Right lobe of liver (tissue), 6 donors: Measurements from ENCODE around the gene CIROP. TPM values are rescaled to one million over a fixed set of nuclear protein-coding genes. Genes with fewer than 3 reads are reported as not detected.

Experiments used
- ATAC-seq, 4 donors: fragments of 200-7000 bp; cut with Tn5 transposase; one replicate each; pipeline ENCODE4 v1.9.1; 2020; ENCODE audit warnings: mild to moderate bottlenecking in 4 of 4, moderate library complexity in 4 of 4
- DNase-seq, 3 donors: peaks; one replicate each; pipeline ENCODE4 v3.0.0-alpha.2; 2020
- H3K27ac ChIP-seq, 3 donors: fragments of 200-600 bp; one replicate each; pipeline ENCODE4 v1.8.0; 2022
- H3K27me3 ChIP-seq, 2 donors: fragments of 200-600 bp; one replicate each; pipeline ENCODE4 v1.8.0; 2022
- H3K36me3 ChIP-seq, 4 donors: fragments of 200-600 bp; sonication (generic) in 1 of 4; one replicate each; pipeline versions ENCODE4 v1.5.1 to v1.8.0; 2017 to 2022; ENCODE audit warnings: control low read depth in 1 of 4
- H3K4me1 ChIP-seq, 4 donors: fragments of 200-600 bp; sonication (generic) in 1 of 4; one replicate each; pipeline versions ENCODE4 v1.5.1 to v1.8.0; 2017 to 2022; ENCODE audit warnings: control low read depth in 1 of 4
- H3K4me3 ChIP-seq, 3 donors: fragments of 200-600 bp; one replicate each; pipeline ENCODE4 v1.8.0; 2022
- H3K9me3 ChIP-seq, 4 donors: fragments of 200-600 bp; sonication (generic) in 1 of 4; one replicate each; pipeline versions ENCODE4 v1.5.1 to v1.8.0; 2017 to 2022; ENCODE audit warnings: control low read depth in 1 of 4
- POLR2A ChIP-seq: fragments of 450-650 bp; IDR thresholded peaks from one replicate; pipeline ENCODE4 v1.6.1; 2017; ENCODE audit warnings: antibody characterized with exemption, mild to moderate bottlenecking
- WGBS: methylation state at CpG from one replicate; pipeline ENCODE4 v1.1.6; 2018; ENCODE audit warnings: low coverage, low lambda C conversion rate; ENCODE audit not compliant: insufficient coverage; ENCODE audit errors: missing lambda C conversion rate; 5-methylcytosine and 5-hydroxymethylcytosine counted together
- intact Hi-C, 2 donors: fragments of 100-400 bp; cut with DNase I; formaldehyde crosslinking; loops; one replicate each; pipeline versions ENCODE4 v1.11.2 to v1.14.1; 2022
- total RNA-seq, 6 experiments: library from RNA; depleted of rRNA in 2 of 6; stranded (reverse); fragments of >200 nt in 2 of 6; fragmentation: NEBNext Ultra II Directional in 3 of 6; extraction: Animal tissue kit (Norgen Biotek cat#: 25700) in 3 of 6; gene quantifications; one replicate each; pipeline versions ENCODE4 v1.1.0 to v1.2.4, GENCODE V29; 2016 to 2023
- TF ChIP-seq, protein P1 (sequence below), 4 donors: fragments of 200-600 bp in 3 of 4; fragments of 450-650 bp in 1 of 4; IDR thresholded peaks; one replicate each; pipeline versions ENCODE4 v1.5.1 to v1.8.0; 2016 to 2022; ENCODE audit warnings: antibody characterized with exemption in 4 of 4, mild to moderate bottlenecking in 2 of 4
- donor health status: DM: no; HTN: yes; CAD: no.
- donor health status: DM: no; HTN: no; CAD: no.
- donor health status: DM: no; HTN: no; CAD: no.
- donor health status: DM: no; HTN: yes; CAD: no.
- donor health status: DM: no; HTN: yes; CAD: no.

CIROP gene
- total RNA-seq, 6 experiments from 2014 or later: not detected

DNA sequence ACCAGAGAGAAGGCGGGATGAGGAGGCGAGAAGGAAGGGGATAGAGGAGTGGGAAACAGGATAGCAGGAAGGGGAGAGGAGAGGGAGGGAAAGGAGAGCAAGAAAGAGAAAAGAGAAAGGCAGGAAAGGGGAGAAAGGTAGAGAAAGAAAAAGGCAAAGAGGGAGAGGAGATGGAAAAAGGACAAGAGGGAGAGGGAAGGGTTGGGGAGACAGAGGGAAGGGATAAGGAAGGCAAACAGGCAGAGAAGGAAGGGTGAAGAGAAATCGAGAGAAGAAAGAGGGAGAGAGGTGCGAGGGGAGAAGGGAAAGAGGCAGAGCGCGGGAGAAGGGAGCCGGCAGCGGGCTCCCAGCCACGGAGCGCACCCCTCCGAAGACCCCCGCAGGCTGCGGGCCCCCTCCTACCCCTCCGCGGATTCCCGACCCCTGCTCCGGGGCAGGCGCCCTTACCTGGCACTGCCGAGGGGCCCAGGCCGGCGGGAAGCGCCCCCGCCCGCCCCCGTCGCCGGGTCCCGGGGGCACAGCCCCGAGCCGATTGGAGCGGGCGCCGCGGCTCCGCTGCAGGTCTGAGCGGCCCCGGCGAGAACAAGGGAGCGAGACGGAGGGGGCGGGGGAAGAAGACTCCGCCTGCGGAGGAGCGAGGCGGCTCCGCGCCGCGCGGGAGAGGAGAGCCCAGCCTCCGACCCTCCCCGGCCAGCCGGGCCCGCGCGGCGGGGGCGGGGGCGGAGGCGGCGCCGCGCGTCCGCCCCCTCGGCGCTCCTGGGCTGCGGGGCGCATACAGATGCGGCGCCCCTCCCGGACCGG is 47.6 kb downstream of the CIROP start, which contains the start of gene CDH24:
TSS of gene CDH24 (minus strand) at position 565 of the 801 bp plus-strand sequence. CDS start 1,787 bp downstream, outside the sequence.
- intact Hi-C loops: loop anchor here (5.0 kb wide), 1 partner anchor 70 kb away; no protein-coding TSS in a partner anchor
- Histone ChIP-seq H3K27ac (peak within 1 kb of the TSS in 2 of 3 donors; percentile 41 to 43), H3K27me3 (no peaks in the 10 kb centered on the region), H3K4me1 (no peaks in the 10 kb centered on the region), H3K36me3 (peaks cover 8 to 35% (median 17%) of the 10 kb centered on the region in 4 donors), H3K9me3 (no peaks in the 10 kb centered on the region), H3K4me3 (peak within 1 kb of the TSS; percentile 61 to 65 (median 64))
- DNase-seq (peak; percentile 70 to 77 (median 77)), ATAC-seq (peak; percentile 48 to 76 (median 68))
- WGBS: 0% methylated on average over 3 of the region's 73 CpGs
- TF ChIP-seq, protein P1, sequence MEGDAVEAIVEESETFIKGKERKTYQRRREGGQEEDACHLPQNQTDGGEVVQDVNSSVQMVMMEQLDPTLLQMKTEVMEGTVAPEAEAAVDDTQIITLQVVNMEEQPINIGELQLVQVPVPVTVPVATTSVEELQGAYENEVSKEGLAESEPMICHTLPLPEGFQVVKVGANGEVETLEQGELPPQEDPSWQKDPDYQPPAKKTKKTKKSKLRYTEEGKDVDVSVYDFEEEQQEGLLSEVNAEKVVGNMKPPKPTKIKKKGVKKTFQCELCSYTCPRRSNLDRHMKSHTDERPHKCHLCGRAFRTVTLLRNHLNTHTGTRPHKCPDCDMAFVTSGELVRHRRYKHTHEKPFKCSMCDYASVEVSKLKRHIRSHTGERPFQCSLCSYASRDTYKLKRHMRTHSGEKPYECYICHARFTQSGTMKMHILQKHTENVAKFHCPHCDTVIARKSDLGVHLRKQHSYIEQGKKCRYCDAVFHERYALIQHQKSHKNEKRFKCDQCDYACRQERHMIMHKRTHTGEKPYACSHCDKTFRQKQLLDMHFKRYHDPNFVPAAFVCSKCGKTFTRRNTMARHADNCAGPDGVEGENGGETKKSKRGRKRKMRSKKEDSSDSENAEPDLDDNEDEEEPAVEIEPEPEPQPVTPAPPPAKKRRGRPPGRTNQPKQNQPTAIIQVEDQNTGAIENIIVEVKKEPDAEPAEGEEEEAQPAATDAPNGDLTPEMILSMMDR (IDR thresholded peaks at IDR 0.05): no peak
- no peak for TF ChIP-seq POLR2A

DNA sequence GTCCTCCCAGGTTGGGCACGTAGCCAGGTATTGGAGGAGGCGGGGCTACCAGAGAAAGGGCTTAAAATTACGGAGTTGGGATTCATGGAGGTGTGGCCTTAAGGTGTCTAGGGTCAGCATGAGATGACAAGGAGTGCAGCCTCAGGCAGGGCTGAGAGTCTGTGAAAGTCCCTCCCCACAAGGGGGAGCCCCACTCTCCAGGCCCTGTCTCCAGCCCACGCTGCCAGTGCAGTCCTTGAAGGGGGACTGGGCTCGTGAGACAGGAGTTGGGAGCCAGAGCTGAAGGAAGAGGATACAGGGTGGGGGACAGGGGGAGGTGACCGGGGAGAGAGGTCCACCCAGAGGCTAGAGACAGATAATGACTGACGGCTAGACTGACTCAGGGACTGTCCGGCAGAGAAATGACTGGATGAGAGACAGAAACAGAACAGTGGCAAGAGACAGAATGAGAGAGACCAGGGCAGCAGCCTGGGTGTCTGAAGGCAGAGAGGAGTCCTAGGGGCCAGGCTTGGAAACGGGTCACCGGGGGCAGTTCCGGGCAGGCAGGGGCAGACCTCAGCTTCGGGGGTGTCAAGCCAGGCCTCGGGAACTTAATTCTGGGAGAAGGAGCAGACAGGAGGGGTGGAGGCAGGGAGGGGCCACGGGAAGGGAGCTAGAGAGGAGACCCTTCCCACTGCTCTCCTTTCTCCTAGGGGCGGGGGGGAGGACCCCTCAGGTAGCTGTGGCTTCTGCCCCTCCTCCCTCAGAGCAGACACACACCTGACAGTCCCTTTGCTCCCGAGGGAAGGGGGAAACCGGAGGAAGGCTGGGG is 48.4 kb downstream of the CIROP start:
- TF ChIP-seq, protein P1 (IDR thresholded peaks at IDR 0.05): peak; percentile 48 to 70 (median 67)
- TF ChIP-seq POLR2A: no peak
- intact Hi-C loops: loop anchor here (5.0 kb wide), 1 partner anchor 69 kb away; no protein-coding TSS in a partner anchor
- peak; percentile 67 to 72 (median 70) for DNase-seq
- no peaks in the 10 kb centered on the region for H3K4me1 ChIP-seq
- peak; percentile 67 to 72 (median 70) for ATAC-seq
- H3K4me3 ChIP-seq: no peak overlapping the region
- H3K27me3 ChIP-seq: no peaks in the 10 kb centered on the region
- 6% methylated on average over 11 of the region's 17 CpGs for WGBS
- no peak overlapping the region for H3K27ac ChIP-seq
- peaks cover 8 to 29% (median 15%) of the 10 kb centered on the region in 4 donors for H3K36me3 ChIP-seq
- no peaks in the 10 kb centered on the region for H3K9me3 ChIP-seq

DNA sequence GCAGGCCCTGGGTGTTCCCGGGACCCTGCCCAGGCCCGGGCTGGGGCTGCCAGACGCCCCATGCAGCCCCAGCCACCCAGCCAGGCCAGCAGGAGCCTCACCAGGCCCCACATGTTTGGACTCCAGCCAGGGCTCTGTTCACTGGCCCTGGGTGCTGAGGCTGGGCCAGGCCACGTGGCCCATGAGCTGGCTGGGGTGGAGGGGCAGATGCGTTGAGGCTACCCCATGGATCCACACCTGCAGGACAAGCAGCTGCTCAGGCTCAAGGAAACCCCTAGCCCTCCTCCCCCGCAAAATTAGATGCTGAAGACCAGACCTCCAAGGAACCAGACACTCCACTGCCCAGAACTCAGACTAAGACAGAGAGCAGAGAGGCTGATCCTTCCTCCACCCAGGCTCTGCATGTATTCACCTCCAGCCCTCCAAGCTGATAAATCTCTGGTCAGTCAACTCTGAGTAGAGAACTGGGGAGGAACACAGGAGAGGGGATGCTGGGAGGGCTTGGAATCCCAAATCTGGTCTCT is 49.1 kb downstream of the CIROP start:
- intact Hi-C loops: loop anchor here (5.0 kb wide), 1 partner anchor 68 kb away; no protein-coding TSS in a partner anchor
- WGBS: no CpG with 5 or more reads among the region's 6 CpGs
- Histone ChIP-seq H3K36me3 (peaks cover 6 to 22% (median 12%) of the 10 kb centered on the region in 4 donors), H3K4me3 (no peak overlapping the region), H3K27ac (no peak overlapping the region), H3K9me3 (no peaks in the 10 kb centered on the region), H3K4me1 (no peaks in the 10 kb centered on the region), H3K27me3 (no peaks in the 10 kb centered on the region)
- TF ChIP-seq, protein P1 (IDR thresholded peaks at IDR 0.05): no peak
- DNase-seq (no peak), ATAC-seq (no peak)

DNA sequence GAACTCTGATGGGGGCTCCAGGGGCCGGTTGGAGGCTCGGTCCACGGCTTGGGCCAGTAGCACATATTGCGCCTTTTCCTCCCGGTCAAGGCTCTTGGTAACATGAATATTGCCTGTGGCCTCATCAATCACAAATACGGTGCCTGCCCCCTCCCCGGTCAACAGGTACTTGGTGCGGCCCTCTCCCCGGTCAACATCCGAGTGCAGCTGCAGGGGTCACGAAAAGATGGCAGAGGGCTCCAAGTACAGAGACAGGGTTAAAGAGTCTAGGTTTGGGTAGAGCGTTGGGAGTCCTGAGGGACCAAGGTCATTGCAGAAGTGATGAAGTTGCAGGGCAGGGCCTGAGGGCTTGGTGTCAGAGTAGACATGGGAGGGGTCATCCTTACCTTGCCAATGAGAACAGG is 49.6 kb downstream of the CIROP start:
- no peaks in the 10 kb centered on the region for H3K27me3 ChIP-seq
- peaks cover 3 to 17% (median 7%) of the 10 kb centered on the region in 4 donors for H3K36me3 ChIP-seq
- no peak for TF ChIP-seq POLR2A
- TF ChIP-seq, protein P1 (IDR thresholded peaks at IDR 0.05): no peak
- no peak overlapping the region for H3K4me3 ChIP-seq
- WGBS: 85% methylated on average over 8 of the region's 12 CpGs
- DNase-seq: no peak
- H3K4me1 ChIP-seq: no peaks in the 10 kb centered on the region
- intact Hi-C loops: loop anchor here (5.0 kb wide), 1 partner anchor 68 kb away; no protein-coding TSS in a partner anchor
- H3K9me3 ChIP-seq: no peaks in the 10 kb centered on the region
- ATAC-seq: no peak
- H3K27ac ChIP-seq: no peak overlapping the region
